ENCODE results near the gene CEBPA.

DNA sequence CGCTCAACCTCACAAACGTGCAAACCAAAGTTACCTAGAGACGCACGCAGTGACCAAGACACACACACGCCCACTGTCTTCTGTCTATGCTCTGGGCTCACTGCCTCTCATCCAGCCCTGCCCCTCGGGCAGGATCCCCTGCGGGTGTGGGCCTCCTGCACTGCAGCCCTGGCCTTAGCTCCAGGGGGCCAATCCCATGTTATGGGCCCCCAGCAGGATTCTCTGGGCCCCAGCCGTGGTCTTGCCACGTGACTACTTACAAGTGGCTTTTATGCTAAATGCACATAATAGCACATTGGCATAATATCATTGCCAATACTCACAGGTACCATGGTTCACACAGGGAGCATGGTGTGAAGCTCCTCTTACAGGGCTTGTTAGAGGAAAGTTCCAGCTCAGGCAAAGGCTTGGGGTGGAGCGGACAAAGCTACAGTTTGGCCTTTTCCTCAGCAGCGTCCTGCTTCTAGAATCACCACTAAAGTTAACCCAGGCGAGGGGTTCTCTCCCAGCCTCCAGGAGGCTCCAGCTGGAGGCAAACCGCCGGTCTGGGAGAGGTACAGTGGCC lies 37.4 kb downstream of the CEBPA start:
- TF ChIP-seq, protein P1, sequence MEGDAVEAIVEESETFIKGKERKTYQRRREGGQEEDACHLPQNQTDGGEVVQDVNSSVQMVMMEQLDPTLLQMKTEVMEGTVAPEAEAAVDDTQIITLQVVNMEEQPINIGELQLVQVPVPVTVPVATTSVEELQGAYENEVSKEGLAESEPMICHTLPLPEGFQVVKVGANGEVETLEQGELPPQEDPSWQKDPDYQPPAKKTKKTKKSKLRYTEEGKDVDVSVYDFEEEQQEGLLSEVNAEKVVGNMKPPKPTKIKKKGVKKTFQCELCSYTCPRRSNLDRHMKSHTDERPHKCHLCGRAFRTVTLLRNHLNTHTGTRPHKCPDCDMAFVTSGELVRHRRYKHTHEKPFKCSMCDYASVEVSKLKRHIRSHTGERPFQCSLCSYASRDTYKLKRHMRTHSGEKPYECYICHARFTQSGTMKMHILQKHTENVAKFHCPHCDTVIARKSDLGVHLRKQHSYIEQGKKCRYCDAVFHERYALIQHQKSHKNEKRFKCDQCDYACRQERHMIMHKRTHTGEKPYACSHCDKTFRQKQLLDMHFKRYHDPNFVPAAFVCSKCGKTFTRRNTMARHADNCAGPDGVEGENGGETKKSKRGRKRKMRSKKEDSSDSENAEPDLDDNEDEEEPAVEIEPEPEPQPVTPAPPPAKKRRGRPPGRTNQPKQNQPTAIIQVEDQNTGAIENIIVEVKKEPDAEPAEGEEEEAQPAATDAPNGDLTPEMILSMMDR (IDR thresholded peaks at IDR 0.05; ENCODE audit: insufficient read depth, low read length, poor library complexity, severe bottlenecking) = no peak
- no peak for TF ChIP-seq EZH2phosphoT487 (conservative IDR thresholded peaks at IDR 0.05; ENCODE audit: low read length)

Data from SU-DHL-6 (cell line).